Measurements from ENCODE around the gene C18orf63. TPM values are rescaled to one million over a fixed set of nuclear protein-coding genes. Genes with fewer than 3 reads are reported as not detected.
"Not testable (repeated sequence)": the region's sequence is repeated elsewhere in the genome, so short reads cannot be mapped to it uniquely, and the experiment has no call there.

The C18orf63 gene
- total RNA-seq, 1 donor from 2014 or later, result not detected

- peak; percentile 48 for DNase-seq
- peak; percentile 53 for ATAC-seq (ENCODE audit: poor library complexity)
- intact Hi-C loops (cut with DNase I), result no loop called here
Measured at GRCh38 chr18:74314759-74315463, 728 bp upstream of the C18orf63 start.

GRCh38 chr18:74316257-74317170 is 875 bp downstream of the C18orf63 start:
- ATAC-seq (ENCODE audit: poor library complexity) (peak; percentile 64), DNase-seq (no peak)
- intact Hi-C loops (cut with DNase I), result no loop called here

- ATAC-seq (ENCODE audit: poor library complexity) (no peak), DNase-seq (no peak)
- intact Hi-C loops (cut with DNase I), result no loop called here
Measured at GRCh38 chr18:74326231-74326630, 10.6 kb downstream of the C18orf63 start.

- DNase-seq; ATAC-seq (ENCODE audit: poor library complexity); intact Hi-C loops (cut with DNase I): not testable (repeated sequence)
Measured at GRCh38 chr18:74326791-74327190, 11.2 kb downstream of the C18orf63 start.

- DNase-seq (no peak), ATAC-seq (ENCODE audit: poor library complexity) (no peak)
- intact Hi-C loops (cut with DNase I), result no loop called here
Measured at GRCh38 chr18:74328206-74328605, 12.6 kb downstream of the C18orf63 start.

DNA sequence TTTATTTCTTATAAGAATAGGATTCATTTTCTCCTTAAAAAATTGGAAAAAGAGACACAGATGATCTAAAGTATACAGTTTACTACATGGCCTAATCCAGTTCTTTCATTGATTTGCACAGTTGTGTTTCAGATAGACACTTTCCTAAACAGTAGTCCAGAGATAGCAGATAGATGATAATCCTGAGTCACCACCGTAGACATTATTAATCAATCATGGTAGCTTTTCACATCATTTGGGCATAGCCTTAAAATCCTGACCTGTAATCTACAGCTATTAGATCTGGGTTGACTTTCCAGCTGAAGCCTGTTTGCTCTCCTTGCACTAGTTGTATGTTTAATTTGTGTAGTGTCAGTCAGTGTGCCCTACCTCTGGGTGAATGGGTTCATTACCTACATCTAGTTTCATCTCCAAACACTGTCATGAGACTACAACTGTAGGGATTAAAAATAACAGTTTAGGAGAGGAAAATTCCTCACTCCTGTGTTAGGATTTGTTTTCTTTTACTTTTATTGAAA is 14.1 kb downstream of the C18orf63 start:
- no peak for DNase-seq
- intact Hi-C loops (cut with DNase I), result no loop called here

DNA sequence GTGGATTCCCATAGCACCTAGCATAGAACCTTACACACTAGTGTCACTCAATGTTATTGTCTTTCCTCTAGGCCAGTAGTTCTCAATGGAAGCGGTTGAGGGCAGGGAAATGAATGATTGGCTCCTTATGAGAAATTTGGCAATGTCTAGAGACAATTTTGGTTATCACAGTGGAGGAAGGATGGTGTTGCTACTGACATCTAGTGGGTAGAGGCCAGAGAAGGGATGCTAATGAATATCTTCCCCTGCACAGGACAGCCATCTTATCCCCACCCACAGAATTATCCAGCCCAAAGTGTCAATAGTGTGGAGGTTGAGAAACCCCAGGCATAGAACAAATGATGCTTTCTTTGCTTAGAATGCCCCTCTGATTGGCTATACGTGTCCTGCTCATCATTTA is 15.8 kb downstream of the C18orf63 start:
- intact Hi-C loops (cut with DNase I), result no loop called here
- DNase-seq (no peak), ATAC-seq (ENCODE audit: poor library complexity) (peak; percentile 77)

More for the DNA sequence above, 14.1 kb downstream of the C18orf63 start:
- no peak for ATAC-seq (ENCODE audit: poor library complexity)

GRCh38 chr18:74333091-74333490 is 17.5 kb downstream of the C18orf63 start:
- intact Hi-C loops (cut with DNase I), result no loop called here

DNA sequence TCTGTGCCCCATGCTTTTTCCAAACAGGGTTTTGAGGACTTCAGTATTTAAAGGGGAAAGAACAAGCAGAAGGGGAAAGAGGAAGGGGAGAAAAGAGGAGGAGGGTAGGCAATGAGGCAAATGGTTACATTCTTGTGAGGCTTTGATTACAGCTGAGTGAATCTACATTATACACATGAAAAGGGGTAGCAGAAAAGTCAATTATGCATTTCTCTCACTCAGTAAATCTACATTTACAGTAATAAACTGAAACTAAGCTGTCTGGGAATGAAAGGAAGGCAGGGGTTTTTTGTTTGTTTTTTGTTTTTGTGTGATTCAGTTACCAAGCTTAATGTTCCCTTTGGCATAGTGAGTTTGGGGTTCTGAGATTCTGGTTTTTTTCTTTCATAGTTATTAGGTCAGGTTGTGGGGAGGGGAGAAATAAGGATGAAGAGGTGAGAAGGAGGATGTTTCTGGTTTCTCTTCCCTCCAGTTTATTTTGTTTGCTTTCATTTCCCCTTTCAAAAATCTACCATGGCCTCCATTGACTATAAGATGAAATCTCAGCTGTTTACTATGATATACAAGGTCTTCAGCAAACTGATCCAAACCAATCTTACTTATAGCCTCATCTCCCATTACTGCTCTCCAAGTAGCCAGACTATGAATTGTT is 18.7 kb downstream of the C18orf63 start:
- no peak for ATAC-seq (ENCODE audit: poor library complexity)
- intact Hi-C loops (cut with DNase I), result no loop called here
- DNase-seq, result no peak

More at GRCh38 chr18:74333091-74333490, 17.5 kb downstream of the C18orf63 start:
- DNase-seq, result no peak
- peak; percentile 29 for ATAC-seq (ENCODE audit: poor library complexity)

GRCh38 chr18:74336656-74337055 is 21.0 kb downstream of the C18orf63 start:
- ATAC-seq (ENCODE audit: poor library complexity) (no peak), DNase-seq (no peak)
- intact Hi-C loops (cut with DNase I), result no loop called here

DNA sequence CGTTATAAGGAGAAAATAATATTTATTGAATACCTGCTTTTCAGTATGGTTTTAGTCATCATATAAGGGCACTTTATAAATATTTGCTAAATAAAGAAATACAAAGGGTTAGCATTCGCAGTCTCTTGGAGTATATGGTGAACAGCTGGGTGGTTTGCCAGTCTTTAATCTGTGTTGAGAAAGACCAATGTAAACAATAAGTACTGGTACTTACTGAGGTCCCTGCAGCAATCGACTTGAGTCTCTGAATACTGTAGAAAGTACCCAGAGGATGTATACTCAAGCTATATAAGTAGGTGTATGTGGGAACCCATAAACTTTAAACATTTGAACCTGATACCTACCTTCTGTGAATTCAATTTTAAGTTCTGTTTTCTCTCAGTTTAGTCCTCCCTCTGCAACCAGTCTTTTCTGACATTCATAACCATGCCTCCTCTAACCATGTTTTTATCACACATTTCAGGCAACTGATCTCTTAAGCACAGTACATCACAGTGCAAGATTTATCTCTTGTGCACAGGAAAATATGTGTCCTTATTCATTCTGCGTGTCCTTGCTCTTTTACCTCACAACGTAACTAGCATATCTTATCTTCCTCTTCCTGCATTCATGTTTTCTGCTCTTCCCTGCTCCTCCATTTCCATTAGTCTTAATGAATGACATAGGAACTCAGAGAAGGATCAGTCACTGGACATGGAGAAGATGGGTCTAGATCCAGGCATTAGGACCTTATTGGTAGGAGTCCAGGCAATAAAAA is 21.7 kb downstream of the C18orf63 start:
- ATAC-seq (ENCODE audit: poor library complexity) (no peak), DNase-seq (no peak)
- intact Hi-C loops (cut with DNase I), result no loop called here

GRCh38 chr18:74337912-74338309 is 22.3 kb downstream of the C18orf63 start:
- DNase-seq (no peak), ATAC-seq (ENCODE audit: poor library complexity) (no peak)
- intact Hi-C loops (cut with DNase I), result no loop called here

GRCh38 chr18:74342416-74343043 is 26.9 kb downstream of the C18orf63 start:
- ATAC-seq (ENCODE audit: poor library complexity) (peak; percentile 57), DNase-seq (no peak)
- intact Hi-C loops (cut with DNase I), result loop anchor here (2.0 to 5.0 kb wide), 2 partner anchors 102 to 145 kb away; no protein-coding TSS in a partner anchor

GRCh38 chr18:74346206-74346605 is 30.6 kb downstream of the C18orf63 start:
- DNase-seq (no peak), ATAC-seq (ENCODE audit: poor library complexity) (no peak)
- intact Hi-C loops (cut with DNase I), result no loop called here

- intact Hi-C loops (cut with DNase I), result no loop called here
- ATAC-seq (ENCODE audit: poor library complexity), result no peak
- DNase-seq, result no peak
Measured at GRCh38 chr18:74348581-74348980, 32.9 kb downstream of the C18orf63 start.

- intact Hi-C loops (cut with DNase I), result loop anchor here (5.0 kb wide), 1 partner anchor 141 kb away; no protein-coding TSS in a partner anchor
- no peak for DNase-seq
- peak; percentile 39 for ATAC-seq (ENCODE audit: poor library complexity)
Measured at GRCh38 chr18:74351354-74351753, 35.7 kb downstream of the C18orf63 start.

DNA sequence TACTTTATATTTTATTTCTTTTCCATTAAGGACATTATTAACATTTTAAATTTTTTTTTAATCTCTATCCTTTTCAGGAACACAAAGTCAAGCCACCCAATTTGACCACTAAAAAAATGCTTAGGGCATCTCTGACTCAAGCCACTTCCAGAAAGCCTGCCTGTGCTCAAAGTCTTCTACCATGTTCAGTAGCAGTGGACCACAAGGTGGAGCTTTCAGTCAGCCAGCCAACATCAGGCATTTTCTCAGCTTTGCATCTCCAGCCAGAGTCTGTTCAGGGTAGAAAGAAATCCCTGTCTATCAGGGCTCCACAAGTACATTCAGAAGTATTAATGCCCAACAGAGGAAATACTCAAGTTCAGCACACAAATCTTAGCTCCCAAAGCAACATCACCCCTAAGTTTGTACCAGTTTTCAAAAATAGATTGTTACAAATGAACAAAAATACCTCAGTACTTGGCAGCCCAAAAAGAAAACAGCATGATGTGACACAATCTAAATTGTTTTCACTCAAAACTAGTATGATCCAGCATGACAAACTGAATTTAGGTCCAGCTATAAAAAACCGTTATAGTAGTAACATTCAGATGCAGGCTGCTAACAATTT is 37.6 kb downstream of the C18orf63 start:
- DNase-seq, result peak; percentile 43
- intact Hi-C loops (cut with DNase I), result loop anchor here (2.0 to 5.0 kb wide), 2 partner anchors 139 to 200 kb away; no protein-coding TSS in a partner anchor
- ATAC-seq (ENCODE audit: poor library complexity), result peak; percentile 96
